ENCODE results near the gene GABRP. TPM values are rescaled to one million over a fixed set of nuclear protein-coding genes. Genes with fewer than 3 reads are reported as not detected.
"Not testable (repeated sequence)": the region's sequence is repeated elsewhere in the genome, so short reads cannot be mapped to it uniquely, and the experiment has no call there.

The GABRP gene
- total RNA-seq, 1 donor: not detected

GRCh38 chr5:170791325-170791954 is 7.9 kb downstream of the GABRP start:
- DNase-seq (ENCODE audit: low read depth in 2 of 3, low spot score in 2 of 3): peak in 2 of 3 donors; percentile 52 to 73

GRCh38 chr5:170792878-170793277 is 9.4 kb downstream of the GABRP start:
- no peak for DNase-seq (ENCODE audit: low read depth in 2 of 3, low spot score in 2 of 3)

- DNase-seq (ENCODE audit: low read depth in 2 of 3, low spot score in 2 of 3): no peak
Observed at GRCh38 chr5:170795154-170795553, 11.6 kb downstream of the GABRP start.

GRCh38 chr5:170805666-170806065 is 22.1 kb downstream of the GABRP start:
- DNase-seq (ENCODE audit: low read depth in 2 of 3, low spot score in 2 of 3): no peak

GRCh38 chr5:170809551-170809950 is 26.0 kb downstream of the GABRP start:
- peak in 2 of 3 donors; percentile 14 to 43 for DNase-seq (ENCODE audit: low read depth in 2 of 3, low spot score in 2 of 3)

- no peak for DNase-seq (ENCODE audit: low read depth in 2 of 3, low spot score in 2 of 3)
Observed at GRCh38 chr5:170811719-170812118, 28.2 kb downstream of the GABRP start.

GRCh38 chr5:170813231-170813630 is 29.7 kb downstream of the GABRP start:
- no peak for DNase-seq (ENCODE audit: low read depth in 2 of 3, low spot score in 2 of 3)

GRCh38 chr5:170817195-170817594 is 33.7 kb downstream of the GABRP start:
- no peak for DNase-seq (ENCODE audit: low read depth in 2 of 3, low spot score in 2 of 3)

GRCh38 chr5:170818232-170818631 is 34.7 kb downstream of the GABRP start:
- no peak for DNase-seq (ENCODE audit: low read depth in 2 of 3, low spot score in 2 of 3)

GRCh38 chr5:170819824-170820223 is 36.3 kb downstream of the GABRP start:
- DNase-seq (ENCODE audit: low read depth in 2 of 3, low spot score in 2 of 3): no peak

- no peak for DNase-seq (ENCODE audit: low read depth in 2 of 3, low spot score in 2 of 3)
Observed at GRCh38 chr5:170821257-170821800, 37.8 kb downstream of the GABRP start.

- DNase-seq (ENCODE audit: low read depth in 2 of 3, low spot score in 2 of 3): no peak
Observed at GRCh38 chr5:170826117-170826516, 42.6 kb downstream of the GABRP start.

GRCh38 chr5:170832241-170832640 is 48.7 kb downstream of the GABRP start:
- no peak for DNase-seq (ENCODE audit: low read depth in 2 of 3, low spot score in 2 of 3)

GRCh38 chr5:170833981-170834380 is 50.5 kb downstream of the GABRP start:
- DNase-seq (ENCODE audit: low read depth in 2 of 3, low spot score in 2 of 3): not testable (repeated sequence)

- DNase-seq (ENCODE audit: low read depth in 2 of 3, low spot score in 2 of 3): no peak
Observed at GRCh38 chr5:170836226-170836625, 52.7 kb downstream of the GABRP start.

GRCh38 chr5:170843870-170844269 is 60.3 kb downstream of the GABRP start:
- no peak for DNase-seq (ENCODE audit: low read depth in 2 of 3, low spot score in 2 of 3)

- DNase-seq (ENCODE audit: low read depth in 2 of 3, low spot score in 2 of 3): no peak
Observed at GRCh38 chr5:170844651-170845050, 61.1 kb downstream of the GABRP start.

GRCh38 chr5:170846416-170846815 is 62.9 kb downstream of the GABRP start:
- DNase-seq (ENCODE audit: low read depth in 2 of 3, low spot score in 2 of 3): no peak

- no peak for DNase-seq (ENCODE audit: low read depth in 2 of 3, low spot score in 2 of 3)
Observed at GRCh38 chr5:170846846-170847245, 63.3 kb downstream of the GABRP start.

- DNase-seq (ENCODE audit: low read depth in 2 of 3, low spot score in 2 of 3): no peak
Observed at GRCh38 chr5:170848033-170848432, 64.5 kb downstream of the GABRP start.

GRCh38 chr5:170849374-170849773 is 65.8 kb downstream of the GABRP start:
- no peak for DNase-seq (ENCODE audit: low read depth in 2 of 3, low spot score in 2 of 3)

- DNase-seq (ENCODE audit: low read depth in 2 of 3, low spot score in 2 of 3): no peak
Observed at GRCh38 chr5:170854566-170854965, 71.0 kb downstream of the GABRP start.

- DNase-seq (ENCODE audit: low read depth in 2 of 3, low spot score in 2 of 3): no peak
Observed at GRCh38 chr5:170857066-170857465, 73.5 kb downstream of the GABRP start.
